BLaER1 treated with 17β-estradiol and CSF1 and Interleukin-3, amounts not matched to agents 10 nM and 100 nM (cell line): ENCODE measurements around the gene LSS.
A peak's percentile ranks its signal among the peaks of the same experiment; 100 is the strongest.

Source experiments
- H3K27ac ChIP-seq, 11 experiments: shearing (Covaris generic); formaldehyde crosslinking; 2 replicates each; pipeline ENCODE4 v1.8.1; 2022
- H3K27me3 ChIP-seq, 11 experiments: shearing (Covaris generic); formaldehyde crosslinking; 2 replicates each; pipeline ENCODE4 v1.8.1; 2022
- H3K36me3 ChIP-seq, 11 experiments: shearing (Covaris generic); formaldehyde crosslinking; 2 replicates each; pipeline ENCODE4 v1.8.1; 2022
- H3K4me1 ChIP-seq, 10 experiments: shearing (Covaris generic); formaldehyde crosslinking; 2 replicates each; pipeline ENCODE4 v1.8.1; 2022
- H3K4me2 ChIP-seq, 11 experiments: shearing (Covaris generic); formaldehyde crosslinking; 2 replicates each; pipeline ENCODE4 v1.8.1; 2022
- H3K4me3 ChIP-seq, 10 experiments: shearing (Covaris generic); formaldehyde crosslinking; 2 replicates each; pipeline ENCODE4 v1.8.1; 2022
- H3K9ac ChIP-seq, 11 experiments: shearing (Covaris generic); formaldehyde crosslinking; 2 replicates each; pipeline ENCODE4 v1.8.1; 2022
- H3K9me3 ChIP-seq, 11 experiments: shearing (Covaris generic); formaldehyde crosslinking; replicated peaks in 1 of 11; 2 replicates each; pipeline ENCODE4 v1.8.1; 2022
- H4K20me1 ChIP-seq, 11 experiments: shearing (Covaris generic); formaldehyde crosslinking; 2 replicates each; pipeline ENCODE4 v1.8.1; 2022
- Cebpa-rat ChIP-seq, 11 experiments: shearing (Covaris generic); IDR thresholded peaks; 2 replicates each; pipeline ENCODE4 v1.8.1; 2022

LSS gene

DNA sequence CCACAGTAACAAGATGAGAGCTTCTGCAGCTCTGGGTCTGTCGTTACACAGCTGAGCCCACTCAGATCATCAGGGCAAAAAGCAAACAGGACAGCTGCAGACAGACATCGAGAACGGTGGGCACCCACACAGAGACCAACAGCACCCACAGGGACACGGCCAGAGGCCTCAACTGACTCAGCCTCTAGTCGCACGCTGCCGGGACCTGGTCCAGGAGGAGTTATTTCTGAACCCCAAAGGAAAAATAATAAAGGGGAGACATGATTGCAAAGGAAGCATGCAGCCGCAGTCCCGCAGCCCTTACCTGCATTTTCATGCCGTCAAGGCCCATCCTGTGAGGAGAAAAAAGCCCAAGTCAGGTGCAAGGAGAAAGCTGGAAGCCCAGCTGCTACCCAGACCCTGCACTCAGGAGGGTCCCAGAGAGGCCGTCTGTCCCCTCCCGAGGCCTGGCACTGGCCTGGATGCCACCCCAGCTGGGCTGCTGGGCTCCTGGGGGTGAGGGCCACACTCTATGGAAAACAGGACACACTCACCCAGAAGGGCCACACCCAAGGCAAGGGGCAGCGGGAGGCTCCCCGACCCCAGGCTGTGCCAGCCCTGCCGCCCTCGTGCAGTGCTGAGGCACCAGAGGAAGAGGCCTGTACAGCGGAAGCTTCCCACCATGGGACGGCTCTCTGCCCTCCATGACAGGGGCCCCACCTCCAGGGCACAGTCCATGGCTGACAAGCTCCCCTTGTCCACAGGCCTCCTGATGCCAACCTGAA, 15.7 kb downstream of the LSS start:
- H3K27me3 ChIP-seq: no peaks in the 10 kb centered on the region
- peaks cover 0 to 52% (median 26%) of the 10 kb centered on the region in 10 experiments; a peak in 16 of 20 replicates for H3K4me1 ChIP-seq
- H3K27ac ChIP-seq: no peak overlapping the region
- H3K4me2 ChIP-seq: no peak overlapping the region
- peaks cover 0 to 93% (median 41%) of the 10 kb centered on the region in 11 experiments; a peak in 14 of 22 replicates for H4K20me1 ChIP-seq
- H3K4me3 ChIP-seq: no peak overlapping the region
- 0 out of 22 replicates have a peak overlapping the region, but pooled peaks of 1 of the 11 experiments have one; percentile 9 for H3K9ac ChIP-seq
- H3K9me3 ChIP-seq: no peaks in the 10 kb centered on the region
- no peak for TF ChIP-seq Cebpa-rat (IDR thresholded peaks at IDR 0.05)
- peaks cover 0 to 97% (median 29%) of the 10 kb centered on the region in 11 experiments; a peak in 13 of 22 replicates for H3K36me3 ChIP-seq

DNA sequence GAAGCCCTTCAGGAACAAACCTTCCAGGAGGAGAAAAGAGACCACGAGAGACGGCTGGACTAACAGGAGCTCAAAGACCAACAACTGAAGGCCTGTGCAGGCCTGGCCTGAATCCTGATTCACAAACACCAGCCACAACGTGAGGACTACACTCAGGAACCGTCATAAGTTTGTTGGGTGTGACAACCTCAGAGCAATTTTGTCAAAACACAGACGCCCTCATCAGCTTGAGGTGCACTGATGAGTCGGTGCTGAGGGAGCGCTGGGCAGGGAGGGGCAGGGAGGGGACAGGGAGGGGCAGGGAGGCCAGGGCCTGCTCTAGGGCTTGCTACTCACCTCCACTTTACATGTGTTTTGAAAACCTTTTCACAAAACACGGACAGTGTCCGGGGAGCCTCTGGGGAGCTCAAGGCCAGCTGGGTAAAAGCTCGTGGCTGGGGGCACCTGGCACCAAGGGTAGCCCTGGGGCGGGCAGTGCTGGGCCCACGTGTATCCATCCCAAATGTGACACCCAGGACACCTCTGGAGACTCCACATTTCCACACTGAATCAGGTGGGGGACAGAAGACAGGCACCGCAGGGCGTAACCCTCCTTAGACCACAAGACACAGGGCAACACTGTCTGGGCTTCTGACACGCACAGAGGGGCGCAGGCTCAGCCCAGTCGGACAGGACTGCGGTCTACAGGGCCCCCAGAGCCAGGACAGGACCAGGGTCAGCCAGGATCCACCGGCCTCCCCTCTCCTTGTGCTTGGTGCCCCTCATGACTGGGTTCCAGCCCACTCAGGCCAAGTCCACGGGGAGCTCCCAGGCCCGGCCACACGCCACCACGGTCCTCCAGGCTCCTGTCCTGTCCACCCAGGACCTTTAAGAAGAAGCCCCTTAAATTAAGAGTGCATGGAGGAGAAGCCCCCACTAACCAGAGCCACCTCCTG, 16.5 kb downstream of the LSS start:
- Histone ChIP-seq H3K4me2 (no peak overlapping the region), H3K9ac (0 out of 22 replicates have a peak overlapping the region, but pooled peaks of 1 of the 11 experiments have one; percentile 9), H3K4me1 (peaks cover 0 to 53% (median 27%) of the 10 kb centered on the region in 10 experiments; a peak in 16 of 20 replicates), H3K4me3 (no peak overlapping the region), H3K27ac (no peak overlapping the region), H3K36me3 (peaks cover 0 to 98% (median 29%) of the 10 kb centered on the region in 11 experiments; a peak in 13 of 22 replicates), H3K9me3 (no peaks in the 10 kb centered on the region), H3K27me3 (no peaks in the 10 kb centered on the region), H4K20me1 (peaks cover 4 to 94% (median 43%) of the 10 kb centered on the region in 11 experiments; a peak in 17 of 22 replicates)
- TF ChIP-seq Cebpa-rat (IDR thresholded peaks at IDR 0.05): no peak

DNA sequence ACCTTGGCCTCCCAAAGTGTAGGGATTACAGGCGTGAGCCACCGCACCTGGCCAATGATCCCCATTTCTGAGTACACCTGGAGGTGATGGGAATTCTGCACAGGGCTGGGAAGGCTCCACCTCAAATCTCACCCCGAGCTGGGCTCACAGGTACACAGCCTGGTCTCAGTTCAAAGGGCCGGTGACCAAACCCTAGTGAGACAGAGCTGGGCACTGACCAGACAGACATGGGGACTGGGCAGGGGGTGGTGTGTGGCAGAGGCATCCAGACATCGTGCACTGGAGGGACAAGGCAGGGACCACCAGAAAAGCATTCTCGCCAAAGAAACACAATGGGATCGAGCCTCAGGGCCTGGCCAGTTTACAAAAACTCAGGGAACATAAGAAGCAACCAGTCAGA, 17.2 kb downstream of the LSS start:
- H4K20me1 ChIP-seq: peaks cover 5 to 95% (median 43%) of the 10 kb centered on the region in 11 experiments; a peak in 17 of 22 replicates
- H3K27me3 ChIP-seq: no peaks in the 10 kb centered on the region
- TF ChIP-seq Cebpa-rat (IDR thresholded peaks at IDR 0.05): no peak
- no peak overlapping the region for H3K4me3 ChIP-seq
- peaks cover 0 to 98% (median 28%) of the 10 kb centered on the region in 11 experiments; a peak in 14 of 22 replicates for H3K36me3 ChIP-seq
- H3K9ac ChIP-seq: no peak overlapping the region
- H3K4me1 ChIP-seq: peaks cover 0 to 54% (median 31%) of the 10 kb centered on the region in 10 experiments; a peak in 16 of 20 replicates
- no peak overlapping the region for H3K27ac ChIP-seq
- H3K9me3 ChIP-seq: no peaks in the 10 kb centered on the region
- H3K4me2 ChIP-seq: no peak overlapping the region

GRCh38 chr21:46210378-46211136, 18.0 kb downstream of the LSS start:
- TF ChIP-seq Cebpa-rat (IDR thresholded peaks at IDR 0.05): no peak
- Histone ChIP-seq H3K9me3 (no peaks in the 10 kb centered on the region), H3K36me3 (peaks cover 4 to 98% (median 30%) of the 10 kb centered on the region in 11 experiments; a peak in 18 of 22 replicates), H3K9ac (0 out of 22 replicates have a peak overlapping the region, but pooled peaks of 1 of the 11 experiments have one; percentile 9), H3K4me2 (peak overlapping the region in 1 of 11 experiments; percentile 27; a peak in 1 of 22 replicates), H3K4me1 (peaks cover 0 to 54% (median 34%) of the 10 kb centered on the region in 10 experiments; a peak in 16 of 20 replicates), H3K27ac (no peak overlapping the region), H4K20me1 (peaks cover 5 to 92% (median 37%) of the 10 kb centered on the region in 11 experiments; a peak in 17 of 22 replicates), H3K4me3 (no peak overlapping the region), H3K27me3 (no peaks in the 10 kb centered on the region)

- H4K20me1 ChIP-seq: peaks cover 5 to 80% (median 36%) of the 10 kb centered on the region in 11 experiments; a peak in 17 of 22 replicates
- H3K36me3 ChIP-seq: peaks cover 9 to 100% (median 35%) of the 10 kb centered on the region in 11 experiments; a peak in 19 of 22 replicates
These were observed 19.5 kb downstream of the LSS start for GRCh38 chr21:46208761-46209721.

DNA sequence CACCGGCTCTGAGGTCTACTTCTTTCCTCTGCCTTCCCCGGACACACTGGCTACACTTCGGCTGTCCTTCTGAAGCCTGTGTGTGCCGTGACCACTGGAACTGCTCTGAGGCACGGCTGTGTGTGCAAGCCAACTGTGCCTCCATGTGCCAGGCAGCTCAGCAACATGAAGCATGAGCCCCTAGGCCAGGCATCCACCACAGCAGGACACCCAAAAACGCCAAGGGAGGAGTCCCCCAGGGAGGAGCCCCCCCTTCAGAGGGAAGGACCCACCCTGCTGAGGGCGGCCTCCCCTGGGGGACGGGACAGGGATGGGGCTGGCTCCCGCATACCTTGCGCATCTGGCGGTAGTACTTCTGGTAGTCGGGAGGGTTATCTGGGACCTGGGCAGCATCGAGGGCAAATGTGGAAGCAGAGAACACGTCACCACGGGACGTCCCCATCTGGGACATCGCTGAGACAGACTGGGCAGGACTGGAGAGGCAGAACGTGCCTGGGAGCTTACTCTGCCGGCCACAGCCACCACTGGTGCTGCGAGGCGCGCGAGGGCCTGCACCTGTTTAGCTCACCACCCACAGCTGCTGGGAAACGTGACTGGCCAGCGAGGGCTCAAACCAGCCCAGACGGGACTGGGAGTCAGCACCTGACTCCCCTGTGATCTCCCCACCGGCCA, 20.5 kb downstream of the LSS start:
- Histone ChIP-seq H3K4me1 (peaks cover 0 to 55% (median 35%) of the 10 kb centered on the region in 10 experiments; a peak in 16 of 20 replicates), H3K9me3 (no peaks in the 10 kb centered on the region), H3K27ac (peak overlapping the region in 1 of 11 experiments; percentile 3; a peak in 1 of 22 replicates), H4K20me1 (peaks cover 5 to 70% (median 32%) of the 10 kb centered on the region in 11 experiments; a peak in 16 of 22 replicates), H3K36me3 (peaks cover 12 to 100% (median 31%) of the 10 kb centered on the region in 11 experiments; a peak in 19 of 22 replicates), H3K4me2 (peak overlapping the region in 10 of 11 experiments; percentile 5 to 91 (median 64); a peak in 18 of 22 replicates), H3K27me3 (no peaks in the 10 kb centered on the region), H3K4me3 (no peak overlapping the region), H3K9ac (peak overlapping the region in 4 of 11 experiments; percentile 18 to 44 (median 41); a peak in 3 of 22 replicates)
- no peak for TF ChIP-seq Cebpa-rat (IDR thresholded peaks at IDR 0.05)

More at GRCh38 chr21:46208761-46209721, 19.5 kb downstream of the LSS start:
- peak overlapping the region in 1 of 11 experiments; percentile 3; a peak in 1 of 22 replicates for H3K27ac ChIP-seq
- peak overlapping the region in 2 of 11 experiments; percentile 18 to 41; a peak in 1 of 22 replicates for H3K9ac ChIP-seq
- no peaks in the 10 kb centered on the region for H3K9me3 ChIP-seq
- TF ChIP-seq Cebpa-rat (IDR thresholded peaks at IDR 0.05): no peak
- H3K4me3 ChIP-seq: no peak overlapping the region
- H3K27me3 ChIP-seq: no peaks in the 10 kb centered on the region
- peaks cover 0 to 55% (median 35%) of the 10 kb centered on the region in 10 experiments; a peak in 16 of 20 replicates for H3K4me1 ChIP-seq
- H3K4me2 ChIP-seq: peak overlapping the region in 9 of 11 experiments; percentile 41 to 91 (median 66); a peak in 18 of 22 replicates
